Neural progenitor cell (in vitro differentiated cells): ENCODE results near the gene GGN.

ENCODE experiments used
- EZH2 ChIP-seq: fragments of 200-600 bp; sonication (generic); IDR thresholded peaks from 2 replicates; pipeline ENCODE4 v1.6.1; 2017; ENCODE audit warnings: antibody characterized with exemption, mild to moderate bottlenecking, moderate library complexity
- EZH2phosphoT487 ChIP-seq: fragments of 200-600 bp; sonication (generic); IDR thresholded peaks from 2 replicates; pipeline ENCODE4 v1.6.1; 2017; ENCODE audit warnings: antibody characterized with exemption
- TF ChIP-seq, protein P1 (sequence below): fragments of 200-600 bp; sonication (generic); IDR thresholded peaks from 2 replicates; pipeline ENCODE4 v1.5.1; 2017; ENCODE audit warnings: antibody characterized with exemption, mild to moderate bottlenecking

DNA sequence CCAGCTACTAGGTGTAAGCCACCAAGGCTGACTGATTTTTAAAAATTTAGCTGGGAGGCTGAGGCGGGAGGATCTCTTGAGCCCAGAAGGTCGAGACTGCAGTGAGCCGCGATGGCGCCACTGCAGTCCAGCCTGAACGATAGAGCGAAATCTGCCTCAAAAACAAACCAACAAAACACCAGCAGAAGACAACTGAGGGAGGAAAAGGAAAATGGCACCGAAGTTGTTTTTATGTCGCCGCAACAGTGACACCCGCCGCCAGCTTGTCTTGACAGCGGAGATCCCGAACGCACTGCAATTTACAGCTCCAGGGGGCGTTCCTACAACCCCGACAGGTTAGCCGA is 14.8 kb upstream of the GGN start:
- TF ChIP-seq, protein P1, sequence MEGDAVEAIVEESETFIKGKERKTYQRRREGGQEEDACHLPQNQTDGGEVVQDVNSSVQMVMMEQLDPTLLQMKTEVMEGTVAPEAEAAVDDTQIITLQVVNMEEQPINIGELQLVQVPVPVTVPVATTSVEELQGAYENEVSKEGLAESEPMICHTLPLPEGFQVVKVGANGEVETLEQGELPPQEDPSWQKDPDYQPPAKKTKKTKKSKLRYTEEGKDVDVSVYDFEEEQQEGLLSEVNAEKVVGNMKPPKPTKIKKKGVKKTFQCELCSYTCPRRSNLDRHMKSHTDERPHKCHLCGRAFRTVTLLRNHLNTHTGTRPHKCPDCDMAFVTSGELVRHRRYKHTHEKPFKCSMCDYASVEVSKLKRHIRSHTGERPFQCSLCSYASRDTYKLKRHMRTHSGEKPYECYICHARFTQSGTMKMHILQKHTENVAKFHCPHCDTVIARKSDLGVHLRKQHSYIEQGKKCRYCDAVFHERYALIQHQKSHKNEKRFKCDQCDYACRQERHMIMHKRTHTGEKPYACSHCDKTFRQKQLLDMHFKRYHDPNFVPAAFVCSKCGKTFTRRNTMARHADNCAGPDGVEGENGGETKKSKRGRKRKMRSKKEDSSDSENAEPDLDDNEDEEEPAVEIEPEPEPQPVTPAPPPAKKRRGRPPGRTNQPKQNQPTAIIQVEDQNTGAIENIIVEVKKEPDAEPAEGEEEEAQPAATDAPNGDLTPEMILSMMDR: no peak
- TF ChIP-seq EZH2 (no peak), EZH2phosphoT487 (no peak)
